DND-41 (cell line): ENCODE data around the gene SLC25A22.

Experiments used
- CTCF ChIP-seq: IDR thresholded peaks from 2 replicates; pipeline ENCODE4 v1.5.1; 2012; ENCODE audit warnings: borderline replicate concordance, low read length, moderate library complexity, mild to moderate bottlenecking; ENCODE audit not compliant: poor library complexity, severe bottlenecking; ENCODE audit errors: extremely low read depth
- EZH2 ChIP-seq: IDR thresholded peaks from 3 replicates; pipeline ENCODE4 v1.6.1; 2012; ENCODE audit warnings: borderline replicate concordance, low read depth, mild to moderate bottlenecking, moderate library complexity, low read length, inconsistent platforms; ENCODE audit not compliant: severe bottlenecking

GRCh38 chr11:794766-795633 lies 3.1 kb downstream of the SLC25A22 start:
- no peak for TF ChIP-seq CTCF
- no peak for TF ChIP-seq EZH2
